Neuron (in vitro differentiated cells): ENCODE results near the gene KCNH2.
A peak's percentile ranks its signal among the peaks of the same experiment; 100 is the strongest.
"Not testable (repeated sequence)": the region's sequence is repeated elsewhere in the genome, so short reads cannot be mapped to it uniquely, and the experiment has no call there.

ENCODE experiments used
- H2AFZ ChIP-seq: one replicate; pipeline ENCODE4 v1.6.1; 2013; ENCODE audit warnings: low read depth, mild to moderate bottlenecking, inconsistent platforms, low read length, moderate library complexity
- H3K27me3 ChIP-seq: one replicate; pipeline ENCODE4 v1.6.1; 2013; ENCODE audit warnings: low read length; ENCODE audit not compliant: insufficient read depth
- H3K36me3 ChIP-seq: one replicate; pipeline ENCODE4 v1.6.1; 2013; ENCODE audit warnings: low read length; ENCODE audit not compliant: insufficient read depth
- H3K4me1 ChIP-seq: one replicate; pipeline ENCODE4 v1.6.1; 2013; ENCODE audit warnings: low read length; ENCODE audit not compliant: insufficient read depth
- H3K4me3 ChIP-seq: 2 replicates; pipeline ENCODE4 v1.5.1; 2013; ENCODE audit warnings: mild to moderate bottlenecking, low read length, moderate library complexity
- H3K9me3 ChIP-seq: one replicate; pipeline ENCODE4 v1.6.1; 2013; ENCODE audit warnings: low read length

KCNH2 gene

GRCh38 chr7:150978126-150978789 lies at the start of gene KCNH2:
KCNH2 (minus strand) TSS chr7:150978321; CDS start chr7:150977913, 408 bp downstream.
- peaks cover 35% of the 10 kb centered on the region for H3K4me1 ChIP-seq
- peaks cover 20% of the 10 kb centered on the region for H3K27me3 ChIP-seq
- peak within 1 kb of the TSS; percentile 19 for H2AFZ ChIP-seq
- no peaks in the 10 kb centered on the region for H3K36me3 ChIP-seq
- H3K4me3 ChIP-seq = peak within 1 kb of the TSS; percentile 66
- H3K9me3 ChIP-seq = no peaks in the 10 kb centered on the region

- not testable (repeated sequence) for H3K9me3 ChIP-seq, H3K36me3 ChIP-seq, H3K27me3 ChIP-seq
- Histone ChIP-seq H3K4me3 (peak overlapping the region; percentile 79), H2AFZ (peak overlapping the region; percentile 65), H3K4me1 (peaks cover 11% of the 10 kb centered on the region)
Observed at GRCh38 chr7:151027728-151028130, 49.6 kb upstream of the KCNH2 start.

GRCh38 chr7:151026771-151027727 lies 48.9 kb upstream of the KCNH2 start:
- not testable (repeated sequence) for H2AFZ ChIP-seq, H3K36me3 ChIP-seq, H3K27me3 ChIP-seq, H3K9me3 ChIP-seq
- Histone ChIP-seq H3K4me1 (peaks cover 11% of the 10 kb centered on the region), H3K4me3 (peak overlapping the region; percentile 79)

GRCh38 chr7:151025924-151026671 lies 48.0 kb upstream of the KCNH2 start:
- no peak overlapping the region for H2AFZ ChIP-seq
- H3K27me3 ChIP-seq = no peaks in the 10 kb centered on the region
- H3K36me3 ChIP-seq = no peaks in the 10 kb centered on the region
- no peaks in the 10 kb centered on the region for H3K9me3 ChIP-seq
- H3K4me3 ChIP-seq = no peak overlapping the region
- H3K4me1 ChIP-seq = peaks cover 11% of the 10 kb centered on the region

GRCh38 chr7:151024435-151025056 lies 46.4 kb upstream of the KCNH2 start, which contains the start of gene ATG9B:
ATG9B (minus strand) TSS chr7:151024494; CDS start chr7:151024423, 71 bp downstream.
- Histone ChIP-seq H3K9me3 (no peaks in the 10 kb centered on the region), H3K4me1 (peaks cover 25% of the 10 kb centered on the region), H2AFZ (no peak within 1 kb of the TSS), H3K36me3 (no peaks in the 10 kb centered on the region), H3K27me3 (no peaks in the 10 kb centered on the region), H3K4me3 (no peak within 1 kb of the TSS)

GRCh38 chr7:151023232-151023631 lies 45.1 kb upstream of the KCNH2 start:
- no peaks in the 10 kb centered on the region for H3K27me3 ChIP-seq

GRCh38 chr7:151020231-151020630 lies 42.1 kb upstream of the KCNH2 start:
- Histone ChIP-seq H3K4me1 (peaks cover 18% of the 10 kb centered on the region), H3K27me3 (no peaks in the 10 kb centered on the region), H3K36me3 (no peaks in the 10 kb centered on the region), H3K9me3 (no peaks in the 10 kb centered on the region), H3K4me3 (peak overlapping the region; percentile 12), H2AFZ (peak overlapping the region; percentile 27)

More at GRCh38 chr7:151023232-151023631, 45.1 kb upstream of the KCNH2 start:
- Histone ChIP-seq H3K4me1 (peaks cover 20% of the 10 kb centered on the region), H3K9me3 (no peaks in the 10 kb centered on the region), H3K36me3 (no peaks in the 10 kb centered on the region), H3K4me3 (no peak overlapping the region), H2AFZ (no peak overlapping the region)

GRCh38 chr7:151019130-151019447 lies 41.0 kb upstream of the KCNH2 start:
- Histone ChIP-seq H3K4me1 (peaks cover 18% of the 10 kb centered on the region), H3K36me3 (no peaks in the 10 kb centered on the region), H2AFZ (no peak overlapping the region), H3K4me3 (no peak overlapping the region), H3K27me3 (no peaks in the 10 kb centered on the region), H3K9me3 (no peaks in the 10 kb centered on the region)

GRCh38 chr7:151018421-151019129 lies 40.5 kb upstream of the KCNH2 start:
- Histone ChIP-seq H3K27me3 (no peaks in the 10 kb centered on the region), H3K4me3 (no peak overlapping the region)

GRCh38 chr7:151017953-151018420 lies 39.9 kb upstream of the KCNH2 start:
- Histone ChIP-seq H3K4me3 (peak overlapping the region; percentile 29), H3K4me1 (peaks cover 18% of the 10 kb centered on the region), H2AFZ (peak overlapping the region; percentile 5), H3K9me3 (no peaks in the 10 kb centered on the region), H3K36me3 (no peaks in the 10 kb centered on the region), H3K27me3 (no peaks in the 10 kb centered on the region)

More at GRCh38 chr7:151018421-151019129, 40.5 kb upstream of the KCNH2 start:
- Histone ChIP-seq H3K9me3 (no peaks in the 10 kb centered on the region), H3K4me1 (peaks cover 18% of the 10 kb centered on the region), H2AFZ (peak overlapping the region; percentile 5), H3K36me3 (no peaks in the 10 kb centered on the region)

GRCh38 chr7:151017370-151017952 lies 39.3 kb upstream of the KCNH2 start:
- Histone ChIP-seq H3K4me1 (peaks cover 18% of the 10 kb centered on the region), H3K4me3 (peak overlapping the region; percentile 29), H3K27me3 (no peaks in the 10 kb centered on the region), H3K9me3 (no peaks in the 10 kb centered on the region), H3K36me3 (no peaks in the 10 kb centered on the region), H2AFZ (peak overlapping the region; percentile 5)

GRCh38 chr7:151016942-151017341 lies 38.8 kb upstream of the KCNH2 start:
- H3K27me3 ChIP-seq = no peaks in the 10 kb centered on the region
- H3K36me3 ChIP-seq = no peaks in the 10 kb centered on the region
- no peaks in the 10 kb centered on the region for H3K9me3 ChIP-seq
- peaks cover 18% of the 10 kb centered on the region for H3K4me1 ChIP-seq
- H3K4me3 ChIP-seq = no peak overlapping the region
- no peak overlapping the region for H2AFZ ChIP-seq
